A204.1 (cell line): ENCODE measurements around the gene PPP1R3E.

Source experiments
- FAIRE-seq: peaks from 2 replicates; lab custom pipeline; 2012; peaks lifted over from hg19 to GRCh38; lab: Jason Lieb, UNC

Gene PPP1R3E

DNA sequence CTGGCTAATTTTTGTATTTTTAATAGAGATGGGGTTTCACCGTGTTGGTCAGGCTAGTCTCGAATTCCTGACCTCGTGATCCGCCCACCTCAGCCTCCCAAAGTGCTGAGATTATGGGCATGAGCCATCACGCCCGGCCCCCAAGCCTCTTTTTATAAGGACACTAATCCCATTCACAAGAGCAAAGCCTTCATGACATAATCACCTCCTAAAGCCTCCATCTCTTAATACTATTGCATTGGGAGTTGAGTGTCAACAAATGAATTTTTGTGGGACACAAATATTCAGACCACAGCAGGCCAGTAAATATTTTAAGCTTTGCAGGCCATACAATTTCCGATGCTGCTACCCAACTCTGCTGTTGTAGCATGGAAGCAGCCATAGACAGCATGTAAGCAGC lies 54.1 kb downstream of the PPP1R3E start:
- no peak for FAIRE-seq
